Hepatocyte (in vitro differentiated cells): ENCODE measurements around the gene NPW. TPM values are rescaled to one million over a fixed set of nuclear protein-coding genes. Genes with fewer than 3 reads are reported as not detected.

Source experiments
- DNase-seq: peaks from one replicate; pipeline ENCODE4 v3.0.0-alpha.2; 2016; ENCODE audit warnings: low spot score
- H2AFZ ChIP-seq: fragments of 200-600 bp; sonication (generic); 2 replicates; pipeline ENCODE4 v1.6.0; 2016; ENCODE audit warnings: antibody characterized with exemption, mild to moderate bottlenecking
- H3K27ac ChIP-seq: fragments of 200-600 bp; sonication (generic); 2 replicates; pipeline ENCODE4 v1.5.1; 2016; ENCODE audit warnings: mild to moderate bottlenecking
- H3K27me3 ChIP-seq: fragments of 200-600 bp; sonication (generic); 2 replicates; pipeline ENCODE4 v1.6.1; 2016
- H3K36me3 ChIP-seq: fragments of 200-600 bp; sonication (generic); replicated peaks from 2 replicates; pipeline ENCODE4 v1.5.1; 2016; ENCODE audit warnings: low read depth; ENCODE audit not compliant: insufficient read depth
- H3K4me1 ChIP-seq: fragments of 200-600 bp; sonication (generic); 2 replicates; pipeline ENCODE4 v1.5.1; 2016; ENCODE audit warnings: mild to moderate bottlenecking, moderate library complexity; ENCODE audit not compliant: insufficient read depth
- H3K4me2 ChIP-seq: fragments of 200-600 bp; sonication (generic); 2 replicates; pipeline ENCODE4 v1.6.0; 2016
- H3K4me3 ChIP-seq: fragments of 200-600 bp; sonication (generic); 2 replicates; pipeline ENCODE4 v1.5.1; 2016; ENCODE audit warnings: mild to moderate bottlenecking
- H3K79me2 ChIP-seq: fragments of 200-600 bp; sonication (generic); 2 replicates; pipeline ENCODE4 v1.6.0; 2017; ENCODE audit warnings: mild to moderate bottlenecking
- H3K9me2 ChIP-seq: fragments of 200-600 bp; sonication (generic); replicated peaks from 2 replicates; pipeline ENCODE4 v1.6.0; 2017; ENCODE audit warnings: mild to moderate bottlenecking; ENCODE audit not compliant: insufficient read depth
- H3K9me3 ChIP-seq: fragments of 200-600 bp; sonication (generic); 2 replicates; pipeline ENCODE4 v1.5.1; 2016; ENCODE audit warnings: low read depth, mild to moderate bottlenecking
- H4K20me1 ChIP-seq: fragments of 200-600 bp; sonication (generic); 2 replicates; pipeline ENCODE4 v1.6.0; 2016; ENCODE audit warnings: mild to moderate bottlenecking; ENCODE audit not compliant: insufficient read depth, poor library complexity, severe bottlenecking
- EZH2 ChIP-seq: fragments of 200-600 bp; sonication (generic); IDR thresholded peaks from 2 replicates; pipeline ENCODE4 v1.6.1; 2016; ENCODE audit warnings: antibody characterized with exemption, mild to moderate bottlenecking, borderline replicate concordance
- EZH2phosphoT487 ChIP-seq: fragments of 200-600 bp; sonication (generic); IDR thresholded peaks from one replicate; pipeline ENCODE4 v1.6.1; 2018; ENCODE audit warnings: antibody characterized with exemption, mild to moderate bottlenecking, low read depth, moderate library complexity; ENCODE audit not compliant: unreplicated experiment, severe bottlenecking
- WGBS: methylation state at CpG from one replicate; pipeline ENCODE4 v1.1.6; 2016; ENCODE audit warnings: low lambda C conversion rate; ENCODE audit errors: missing lambda C conversion rate; 5-methylcytosine and 5-hydroxymethylcytosine counted together
- polyA plus RNA-seq: library from polyadenylated mRNA; unstranded; fragments of >200 nt; fragmentation: Nextera tagmentation; extraction: Ambion mirVana; gene quantifications from 2 replicates; pipeline ENCODE4 v1.2.1, GENCODE V29; 2016
- total RNA-seq: library from RNA; depleted of rRNA; stranded (reverse); fragments of >200 nt; gene quantifications from 2 replicates; pipeline ENCODE4 v1.2.3, GENCODE V29; 2014
- TF ChIP-seq, protein P1 (sequence below): fragments of 200-600 bp; sonication (generic); IDR thresholded peaks from 2 replicates; pipeline ENCODE4 v1.5.1; 2016; ENCODE audit warnings: antibody characterized with exemption, mild to moderate bottlenecking; ENCODE audit not compliant: poor library complexity

Gene NPW
- total and polyA plus RNA-seq, 2 experiments from 2014 or later: 2.7 to 45.2 TPM

DNA sequence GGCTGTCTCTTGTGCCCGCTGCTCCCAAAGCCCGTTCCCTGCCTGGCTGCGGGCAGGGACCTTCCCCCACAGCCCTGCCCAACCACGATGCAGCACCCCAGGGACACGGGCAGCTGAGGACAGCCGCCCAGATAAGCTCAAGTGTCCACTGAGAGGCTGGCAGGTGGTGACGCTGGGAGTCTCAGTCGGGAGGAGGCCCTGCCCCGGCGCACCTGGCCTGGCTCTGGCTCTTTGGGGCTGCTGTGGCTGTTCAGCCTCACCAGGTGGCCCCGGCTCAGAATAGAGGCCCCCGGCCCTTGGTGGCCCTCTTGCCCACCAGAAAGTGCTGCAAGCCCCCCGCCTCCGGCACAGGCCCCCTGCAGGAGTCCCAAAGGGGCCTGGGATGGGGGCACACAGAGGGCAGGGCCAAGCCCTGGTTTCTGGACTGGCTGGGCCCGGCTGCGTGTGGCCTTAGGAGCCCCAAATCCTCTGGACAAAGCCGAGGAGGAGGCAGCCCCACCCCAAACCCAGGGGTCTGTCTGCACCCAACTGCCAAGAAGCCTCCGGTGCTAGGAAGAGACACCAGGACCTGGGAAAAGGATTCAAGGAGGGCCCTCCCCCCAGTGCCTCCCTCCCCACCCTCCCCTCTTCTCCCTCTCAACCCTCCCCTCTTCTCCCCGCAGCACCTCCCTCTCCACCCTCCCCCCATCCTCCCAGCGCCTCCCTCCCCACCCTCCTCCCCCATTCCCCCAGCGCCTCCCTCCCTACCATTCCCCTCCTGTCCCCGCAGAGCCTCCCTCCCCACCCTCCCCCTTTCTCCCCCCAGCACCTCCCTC is 22.8 kb downstream of the NPW start:
- H3K79me2 ChIP-seq: peaks cover 8% of the 10 kb centered on the region
- no peaks in the 10 kb centered on the region for H3K36me3 ChIP-seq
- 88% methylated on average over 18 of the region's 22 CpGs for WGBS
- H3K27ac ChIP-seq: peak overlapping the region; percentile 51
- no peak overlapping the region for H2AFZ ChIP-seq
- H3K4me2 ChIP-seq: no peak overlapping the region
- no peaks in the 10 kb centered on the region for H4K20me1 ChIP-seq
- DNase-seq: no peak
- H3K27me3 ChIP-seq: no peaks in the 10 kb centered on the region
- no peaks in the 10 kb centered on the region for H3K9me3 ChIP-seq
- H3K9me2 ChIP-seq: no peaks in the 10 kb centered on the region
- no peak overlapping the region for H3K4me3 ChIP-seq
- TF ChIP-seq EZH2phosphoT487 (no peak), EZH2 (no peak)
- TF ChIP-seq, protein P1, sequence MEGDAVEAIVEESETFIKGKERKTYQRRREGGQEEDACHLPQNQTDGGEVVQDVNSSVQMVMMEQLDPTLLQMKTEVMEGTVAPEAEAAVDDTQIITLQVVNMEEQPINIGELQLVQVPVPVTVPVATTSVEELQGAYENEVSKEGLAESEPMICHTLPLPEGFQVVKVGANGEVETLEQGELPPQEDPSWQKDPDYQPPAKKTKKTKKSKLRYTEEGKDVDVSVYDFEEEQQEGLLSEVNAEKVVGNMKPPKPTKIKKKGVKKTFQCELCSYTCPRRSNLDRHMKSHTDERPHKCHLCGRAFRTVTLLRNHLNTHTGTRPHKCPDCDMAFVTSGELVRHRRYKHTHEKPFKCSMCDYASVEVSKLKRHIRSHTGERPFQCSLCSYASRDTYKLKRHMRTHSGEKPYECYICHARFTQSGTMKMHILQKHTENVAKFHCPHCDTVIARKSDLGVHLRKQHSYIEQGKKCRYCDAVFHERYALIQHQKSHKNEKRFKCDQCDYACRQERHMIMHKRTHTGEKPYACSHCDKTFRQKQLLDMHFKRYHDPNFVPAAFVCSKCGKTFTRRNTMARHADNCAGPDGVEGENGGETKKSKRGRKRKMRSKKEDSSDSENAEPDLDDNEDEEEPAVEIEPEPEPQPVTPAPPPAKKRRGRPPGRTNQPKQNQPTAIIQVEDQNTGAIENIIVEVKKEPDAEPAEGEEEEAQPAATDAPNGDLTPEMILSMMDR: no peak
- peaks cover 48% of the 10 kb centered on the region for H3K4me1 ChIP-seq

- peaks cover 10% of the 10 kb centered on the region for H3K79me2 ChIP-seq
- WGBS: 95% methylated on average over 11 of the region's 11 CpGs
- no peak for DNase-seq
- H4K20me1 ChIP-seq: no peaks in the 10 kb centered on the region
- peaks cover 41% of the 10 kb centered on the region for H3K4me1 ChIP-seq
- no peak overlapping the region for H3K27ac ChIP-seq
- no peak for TF ChIP-seq EZH2phosphoT487
- TF ChIP-seq, protein P1: no peak
- H3K27me3 ChIP-seq: no peaks in the 10 kb centered on the region
- H2AFZ ChIP-seq: no peak overlapping the region
- no peaks in the 10 kb centered on the region for H3K9me2 ChIP-seq
- H3K4me2 ChIP-seq: no peak overlapping the region
- H3K36me3 ChIP-seq: no peaks in the 10 kb centered on the region
- H3K4me3 ChIP-seq: no peak overlapping the region
- H3K9me3 ChIP-seq: no peaks in the 10 kb centered on the region
Observed at GRCh38 chr16:2042986-2043666, 23.5 kb downstream of the NPW start.

GRCh38 chr16:2043667-2044451 is 24.3 kb downstream of the NPW start:
- TF ChIP-seq, protein P1: no peak
- TF ChIP-seq EZH2 (no peak), EZH2phosphoT487 (no peak)
- no peak for DNase-seq
- H3K79me2 ChIP-seq: peaks cover 17% of the 10 kb centered on the region
- no peaks in the 10 kb centered on the region for H3K9me3 ChIP-seq
- 85% methylated on average over 22 of the region's 26 CpGs for WGBS
- H3K9me2 ChIP-seq: no peaks in the 10 kb centered on the region
- no peaks in the 10 kb centered on the region for H3K27me3 ChIP-seq
- H3K36me3 ChIP-seq: no peaks in the 10 kb centered on the region
- peaks cover 40% of the 10 kb centered on the region for H3K4me1 ChIP-seq
- H3K27ac ChIP-seq: no peak overlapping the region
- no peak overlapping the region for H3K4me3 ChIP-seq
- H3K4me2 ChIP-seq: no peak overlapping the region
- H2AFZ ChIP-seq: no peak overlapping the region
- no peaks in the 10 kb centered on the region for H4K20me1 ChIP-seq
